Mesothelial cell of epicardium (in vitro differentiated cells): ENCODE measurements around the gene FAF2. TPM values are rescaled to one million over a fixed set of nuclear protein-coding genes. Genes with fewer than 3 reads are reported as not detected.

ENCODE experiments used
- DNase-seq, 2 experiments: peaks; one replicate each; pipeline ENCODE4 v3.0.0; 2021; ENCODE audit warnings: low spot score in 2 of 2; ENCODE audit not compliant: unreplicated experiment in 2 of 2
- H3K27ac Mint-ChIP-seq: 2 replicates; pipeline ENCODE4 v1.8.0; 2021; ENCODE audit warnings: mixed read lengths
- H3K27me3 Mint-ChIP-seq: 2 replicates; pipeline ENCODE4 v1.8.0; 2021; ENCODE audit warnings: low read depth, mixed read lengths
- H3K36me3 Mint-ChIP-seq: 2 replicates; pipeline ENCODE4 v1.8.0; 2021; ENCODE audit warnings: mixed read lengths
- H3K4me1 Mint-ChIP-seq: 2 replicates; pipeline ENCODE4 v1.8.0; 2021; ENCODE audit warnings: mixed read lengths
- H3K4me3 Mint-ChIP-seq: 2 replicates; pipeline ENCODE4 v1.8.0; 2021; ENCODE audit warnings: mild to moderate bottlenecking, moderate library complexity, mixed read lengths
- H3K9me3 Mint-ChIP-seq: 2 replicates; pipeline ENCODE4 v1.8.0; 2021; ENCODE audit warnings: mixed read lengths
- total RNA-seq: library from RNA; stranded (reverse); gene quantifications from 3 replicates; pipeline ENCODE4 v1.2.1, GENCODE V29; 2021
- TF ChIP-seq, protein P1 (sequence below): fragments of 200-600 bp; sonication (generic); IDR thresholded peaks from one replicate; pipeline ENCODE4 v1.5.0; 2021; ENCODE audit warnings: antibody characterized with exemption; ENCODE audit not compliant: unreplicated experiment

The FAF2 gene
- total RNA-seq, 1 donor from 2014 or later = 52.7 TPM

DNA sequence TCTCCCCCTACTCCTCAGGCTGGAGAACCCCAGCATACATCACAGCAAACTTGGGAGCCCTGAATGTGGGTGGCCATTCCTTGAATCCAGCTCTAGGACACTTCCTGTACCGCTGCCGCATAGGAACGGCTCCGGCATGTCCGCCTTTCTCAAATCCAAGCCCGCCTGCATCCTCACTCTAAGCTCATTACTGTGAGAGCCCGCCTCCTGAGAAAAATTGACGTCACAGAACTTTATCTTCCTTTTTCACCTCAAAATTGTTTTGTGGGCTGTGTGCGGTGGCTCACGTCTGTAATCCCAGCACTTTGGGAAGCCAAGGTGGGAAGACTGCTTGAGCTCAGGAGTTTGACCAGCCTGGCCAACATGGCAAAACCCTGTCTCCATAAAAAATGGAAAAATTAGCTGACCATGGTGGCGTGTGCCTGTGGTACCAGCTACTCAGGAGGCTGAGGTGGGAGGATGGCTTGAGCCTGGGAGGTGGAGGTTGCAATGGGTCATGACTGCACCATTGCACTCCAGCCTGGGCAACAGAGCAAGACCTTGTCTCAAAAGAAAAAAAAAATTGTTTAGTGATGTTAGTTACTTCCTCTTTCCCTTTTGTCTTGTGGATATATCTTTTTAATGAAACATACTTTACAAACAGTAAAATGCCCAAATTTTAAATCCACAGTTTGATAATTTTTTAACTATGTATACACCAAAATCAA is 66.2 kb downstream of the FAF2 start:
- Mint-ChIP-seq H3K9me3 (no peaks in the 10 kb centered on the region), H3K4me3 (no peak overlapping the region), H3K36me3 (peaks cover 2% of the 10 kb centered on the region), H3K27ac (no peak overlapping the region), H3K4me1 (no peaks in the 10 kb centered on the region), H3K27me3 (no peaks in the 10 kb centered on the region)
- DNase-seq = no peak
- TF ChIP-seq, protein P1, sequence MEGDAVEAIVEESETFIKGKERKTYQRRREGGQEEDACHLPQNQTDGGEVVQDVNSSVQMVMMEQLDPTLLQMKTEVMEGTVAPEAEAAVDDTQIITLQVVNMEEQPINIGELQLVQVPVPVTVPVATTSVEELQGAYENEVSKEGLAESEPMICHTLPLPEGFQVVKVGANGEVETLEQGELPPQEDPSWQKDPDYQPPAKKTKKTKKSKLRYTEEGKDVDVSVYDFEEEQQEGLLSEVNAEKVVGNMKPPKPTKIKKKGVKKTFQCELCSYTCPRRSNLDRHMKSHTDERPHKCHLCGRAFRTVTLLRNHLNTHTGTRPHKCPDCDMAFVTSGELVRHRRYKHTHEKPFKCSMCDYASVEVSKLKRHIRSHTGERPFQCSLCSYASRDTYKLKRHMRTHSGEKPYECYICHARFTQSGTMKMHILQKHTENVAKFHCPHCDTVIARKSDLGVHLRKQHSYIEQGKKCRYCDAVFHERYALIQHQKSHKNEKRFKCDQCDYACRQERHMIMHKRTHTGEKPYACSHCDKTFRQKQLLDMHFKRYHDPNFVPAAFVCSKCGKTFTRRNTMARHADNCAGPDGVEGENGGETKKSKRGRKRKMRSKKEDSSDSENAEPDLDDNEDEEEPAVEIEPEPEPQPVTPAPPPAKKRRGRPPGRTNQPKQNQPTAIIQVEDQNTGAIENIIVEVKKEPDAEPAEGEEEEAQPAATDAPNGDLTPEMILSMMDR = no peak

- Mint-ChIP-seq H3K9me3 (no peaks in the 10 kb centered on the region), H3K27ac (no peak overlapping the region), H3K4me1 (no peaks in the 10 kb centered on the region), H3K27me3 (no peaks in the 10 kb centered on the region), H3K4me3 (no peak overlapping the region), H3K36me3 (no peaks in the 10 kb centered on the region)
- TF ChIP-seq, protein P1 = no peak
- DNase-seq = no peak
Measured at GRCh38 chr5:176515396-176515795, 67.2 kb downstream of the FAF2 start.

DNA sequence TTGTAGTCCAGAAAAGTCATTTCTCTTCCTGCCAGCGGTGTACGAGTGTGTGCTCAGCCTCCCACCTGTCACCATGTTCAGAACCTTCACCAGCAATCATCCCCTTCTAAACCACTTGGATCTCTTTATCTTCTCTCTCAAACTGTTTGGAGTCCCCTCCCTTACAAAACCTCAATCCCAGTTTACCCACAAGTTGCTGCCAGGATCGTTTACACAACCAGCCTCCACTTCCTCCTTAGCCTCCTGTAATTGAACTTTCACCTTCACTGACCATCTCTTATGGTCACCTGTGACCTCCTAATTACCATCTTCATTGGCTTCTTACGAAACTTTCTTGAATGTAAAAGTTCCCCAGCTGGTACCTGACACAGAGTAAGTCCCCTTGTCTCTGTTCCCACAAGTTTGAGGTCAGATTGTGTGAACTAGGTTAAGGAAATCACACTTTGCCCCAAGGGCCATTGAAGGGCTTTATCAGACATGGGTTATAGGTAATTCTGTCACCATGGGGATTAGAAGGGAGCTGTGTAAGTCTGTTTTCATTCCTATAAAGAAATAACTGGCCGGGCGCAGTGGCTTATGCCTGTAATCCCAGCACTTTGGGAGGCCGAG is 69.0 kb downstream of the FAF2 start:
- no peaks in the 10 kb centered on the region for H3K9me3 Mint-ChIP-seq
- no peak for DNase-seq
- no peak overlapping the region for H3K27ac Mint-ChIP-seq
- TF ChIP-seq, protein P1 = no peak
- H3K36me3 Mint-ChIP-seq = no peaks in the 10 kb centered on the region
- H3K4me1 Mint-ChIP-seq = no peaks in the 10 kb centered on the region
- H3K27me3 Mint-ChIP-seq = no peaks in the 10 kb centered on the region
- no peak overlapping the region for H3K4me3 Mint-ChIP-seq

GRCh38 chr5:176519810-176520720 is 71.9 kb downstream of the FAF2 start:
- DNase-seq = no peak
- Mint-ChIP-seq H3K9me3 (no peaks in the 10 kb centered on the region), H3K4me1 (no peaks in the 10 kb centered on the region), H3K27ac (no peak overlapping the region), H3K36me3 (no peaks in the 10 kb centered on the region), H3K27me3 (no peaks in the 10 kb centered on the region), H3K4me3 (no peak overlapping the region)
- TF ChIP-seq, protein P1 = no peak

DNA sequence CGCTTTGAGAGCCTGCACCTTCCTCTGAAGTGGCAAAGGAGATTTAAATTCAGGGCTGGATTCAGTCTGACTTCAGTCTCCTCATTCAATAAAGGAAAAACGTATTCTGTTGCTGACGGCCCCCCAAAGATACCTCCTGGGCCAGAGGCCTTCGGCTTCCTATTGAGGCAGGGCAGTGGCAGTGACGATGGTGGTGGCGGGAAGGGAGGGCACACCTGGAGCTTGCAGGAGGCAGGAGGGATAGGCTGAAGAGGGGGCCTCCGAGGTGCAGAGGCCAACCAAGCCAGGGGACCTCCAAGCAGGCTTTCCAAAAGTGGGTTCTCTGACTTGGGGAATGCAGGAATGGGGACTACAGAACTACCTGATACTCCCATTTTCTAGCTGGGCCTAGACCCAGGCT is 73.1 kb downstream of the FAF2 start:
- Mint-ChIP-seq H3K27ac (no peak overlapping the region), H3K27me3 (no peaks in the 10 kb centered on the region), H3K4me3 (no peak overlapping the region), H3K36me3 (peaks cover 5% of the 10 kb centered on the region), H3K4me1 (no peaks in the 10 kb centered on the region), H3K9me3 (no peaks in the 10 kb centered on the region)
- no peak for DNase-seq
- TF ChIP-seq, protein P1 = no peak
